Esophagus muscularis mucosa (tissue), 4 donors: ENCODE results near the gene GNAT3.

Experiments
- CTCF ChIP-seq, 3 experiments: fragments of 200-600 bp in 2 of 3; fragments of 450-650 bp in 1 of 3; sonication (generic) in 2 of 3; IDR thresholded peaks; one replicate each; pipeline ENCODE4 v1.5.1; 2017 to 2019; ENCODE audit warnings: antibody characterized with exemption in 3 of 3, mild to moderate bottlenecking in 2 of 3, moderate library complexity in 1 of 3
- EP300 ChIP-seq: sonication (generic); formaldehyde crosslinking; IDR thresholded peaks from one replicate; pipeline ENCODE4 v1.6.1; 2017; ENCODE audit warnings: antibody characterized with exemption
- POLR2AphosphoS5 ChIP-seq, 2 donors: sonication (generic); formaldehyde crosslinking; IDR thresholded peaks; one replicate each; pipeline ENCODE4 v1.6.1; 2017; ENCODE audit warnings: antibody characterized with exemption in 2 of 2

DNA sequence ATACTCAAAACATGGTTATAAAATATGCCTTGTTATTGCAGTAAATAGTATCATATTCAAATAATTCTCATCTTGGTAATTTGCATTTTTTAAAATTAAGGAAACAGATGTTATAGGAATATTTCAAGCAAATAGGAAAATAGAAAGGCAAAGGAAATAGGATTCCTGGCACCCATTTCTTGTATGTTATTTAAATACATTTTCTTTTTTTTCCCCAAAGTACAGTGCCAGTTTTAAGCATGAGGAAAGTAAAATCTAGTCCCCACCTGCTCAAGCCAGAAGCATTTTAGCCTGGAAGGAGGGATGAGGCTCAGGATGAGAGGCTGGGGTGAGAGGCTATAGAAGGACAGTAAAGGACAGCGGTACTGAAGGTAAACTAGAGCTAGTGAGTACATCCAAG, 38.1 kb downstream of the GNAT3 start:
- TF ChIP-seq CTCF (IDR thresholded peaks at IDR 0.05): no peak
- no peak for TF ChIP-seq POLR2AphosphoS5 (IDR thresholded peaks at IDR 0.05)
- TF ChIP-seq EP300: no peak
